Measurements from ENCODE around the gene ZSWIM3.

GRCh38 chr20:45850238-45850637 is 7.2 kb upstream of the ZSWIM3 start:
- TF ChIP-seq POLR2A (IDR thresholded peaks at IDR 0.05) (no peak), CTCF (IDR thresholded peaks at IDR 0.05) (no peak)
